HepG2 (cell line): ENCODE measurements around the gene CASKIN2. TPM values are rescaled to one million over a fixed set of nuclear protein-coding genes. Genes with fewer than 3 reads are reported as not detected.

Experiments
- BRF2 ChIP-seq: sonication (generic); formaldehyde crosslinking; IDR thresholded peaks from 2 replicates; pipeline ENCODE4 v1.8.1; 2022; ENCODE audit warnings: mild to moderate bottlenecking, missing genetic modification reagents
- DR1 ChIP-seq: sonication (generic); formaldehyde crosslinking; IDR thresholded peaks from 2 replicates; pipeline ENCODE4 v1.8.0; 2021; ENCODE audit warnings: mild to moderate bottlenecking, missing genetic modification reagents, inconsistent platforms
- JUN ChIP-seq: sonication (generic); formaldehyde crosslinking; IDR thresholded peaks from 2 replicates; pipeline ENCODE4 v1.4.0; 2020; ENCODE audit warnings: mild to moderate bottlenecking, missing genetic modification reagents
- MYNN ChIP-seq: sonication (generic); formaldehyde crosslinking; IDR thresholded peaks from 2 replicates; pipeline ENCODE4 v1.4.0; 2020; ENCODE audit warnings: mild to moderate bottlenecking, low read depth, missing genetic modification reagents
- NFE2L1 ChIP-seq: sonication (generic); formaldehyde crosslinking; IDR thresholded peaks from 2 replicates; pipeline ENCODE4 v1.4.0; 2020; ENCODE audit warnings: missing genetic modification reagents, mild to moderate bottlenecking, borderline replicate concordance
- PBX2 ChIP-seq: IDR thresholded peaks from 2 replicates; pipeline ENCODE4 v1.6.1; 2016; ENCODE audit warnings: control low read depth
- PLRG1 ChIP-seq: fragments of 450-650 bp; conservative IDR thresholded peaks from 2 replicates; pipeline ENCODE4 v1.6.1; 2016
- PRPF4 ChIP-seq: fragments of 200-400 bp; formaldehyde crosslinking; IDR thresholded peaks from 2 replicates; pipeline ENCODE4 v1.6.1; 2016; ENCODE audit warnings: low read length, low read depth; ENCODE audit not compliant: poor library complexity, severe bottlenecking
- STAT5B ChIP-seq: sonication (generic); formaldehyde crosslinking; IDR thresholded peaks from 2 replicates; pipeline ENCODE4 v1.4.0; 2020; ENCODE audit warnings: missing genetic modification reagents
- THAP11 ChIP-seq: IDR thresholded peaks from 2 replicates; pipeline ENCODE4 v1.6.1; 2016; ENCODE audit warnings: missing biosample characterization, missing genetic modification reagents
- ZMYM3 ChIP-seq: sonication (generic); formaldehyde crosslinking; IDR thresholded peaks from 2 replicates; pipeline ENCODE4 v1.5.1; 2020; ENCODE audit warnings: mild to moderate bottlenecking, missing genetic modification reagents
- ZNF224 ChIP-seq: sonication (generic); formaldehyde crosslinking; IDR thresholded peaks from 2 replicates; pipeline ENCODE4 v1.5.0; 2020; ENCODE audit warnings: mild to moderate bottlenecking, missing genetic modification reagents
- ZNF225 ChIP-seq: sonication (generic); formaldehyde crosslinking; IDR thresholded peaks from 2 replicates; pipeline ENCODE4 v1.4.0; 2020; ENCODE audit warnings: mild to moderate bottlenecking, missing genetic modification reagents
- ZNF275 ChIP-seq: sonication (generic); formaldehyde crosslinking; IDR thresholded peaks from 2 replicates; pipeline ENCODE4 v1.8.0; 2022; ENCODE audit warnings: missing genetic modification reagents, mild to moderate bottlenecking, inconsistent platforms, borderline replicate concordance
- ZNF282 ChIP-seq: fragments of 450-650 bp; IDR thresholded peaks from 2 replicates; pipeline ENCODE4 v1.6.1; 2018; ENCODE audit not compliant: partially characterized antibody
- ZSCAN29 ChIP-seq: sonication (generic); formaldehyde crosslinking; conservative IDR thresholded peaks from 2 replicates; pipeline ENCODE4 v1.4.0; 2020; ENCODE audit warnings: mild to moderate bottlenecking, missing genetic modification reagents
- polyA plus RNA-seq, 8 experiments: library from polyadenylated mRNA; depleted of rRNA in 3 of 8; stranded (reverse) in 7 of 8; unstranded in 1 of 8; fragments of >200 nt; fragmentation: Illumina TruSeq in 4 of 8; extraction: Trizol in 4 of 8; gene quantifications; 2 replicates each; pipeline versions ENCODE4 v1.2.1 to v1.2.3, GENCODE V29; 2011 to 2016; ENCODE audit warnings: low read depth in 4 of 8, missing spikeins in 1 of 8, mixed read lengths in 1 of 8; ENCODE audit not compliant: insufficient read depth in 1 of 8
- total RNA-seq, 5 experiments: library from RNA; depleted of rRNA; stranded (reverse); fragments of >200 nt; fragmentation: Illumina TruSeq; extraction: Trizol; gene quantifications; 2 replicates each; pipeline ENCODE4 v1.2.3, GENCODE V29; 2016; ENCODE audit warnings: low read depth in 1 of 5
- TF ChIP-seq, protein P1 (sequence below): IDR thresholded peaks from 2 replicates; pipeline ENCODE4 v1.6.1; 2018; ENCODE audit warnings: missing genetic modification reagents, mild to moderate bottlenecking, missing compliant biosample characterization
- TF ChIP-seq, protein P2 (sequence below): sonication (generic); formaldehyde crosslinking; IDR thresholded peaks from 2 replicates; pipeline ENCODE4 v1.8.0; 2022; ENCODE audit warnings: missing genetic modification reagents, mild to moderate bottlenecking, moderate library complexity, borderline replicate concordance
- TF ChIP-seq, protein P3 (sequence below): sonication (generic); formaldehyde crosslinking; IDR thresholded peaks from 2 replicates; pipeline ENCODE4; 2020; ENCODE audit warnings: missing genetic modification reagents, mild to moderate bottlenecking, borderline replicate concordance

The CASKIN2 gene
- total and polyA plus RNA-seq, 2 of the 13 experiments (the other 11 are each of a cell fraction or from before 2014, with no cell fraction given): 5.2 to 7.8 TPM

GRCh38 chr17:75549246-75550138, 34.2 kb upstream of the CASKIN2 start (continued):
- TF ChIP-seq ZNF275 (CRISPR knock-in tag) (no peak; the same call in 1 of the 2 replicates), BRF2 (CRISPR knock-in tag) (no peak), PRPF4 (no peak), STAT5B (CRISPR knock-in tag) (no peak), ZNF224 (0 out of 2 replicates have a peak, but pooled peaks have one; percentile 10), ZMYM3 (CRISPR knock-in tag) (peak; percentile 19; the same call in 1 of the 2 replicates), ZNF282 (no peak), ZSCAN29 (CRISPR knock-in tag) (peak; percentile 58; the same call in 1 of the 2 replicates), ZNF225 (CRISPR knock-in tag) (peak; percentile 84), NFE2L1 (no peak), JUN (CRISPR knock-in tag) (no peak), DR1 (CRISPR knock-in tag) (peak; percentile 68; the same call in 1 of the 2 replicates), PBX2 (CRISPR knock-in tag) (0 out of 2 replicates have a peak, but pooled peaks have one; percentile 33), MYNN (CRISPR knock-in tag) (no peak), THAP11 (peak; percentile 75), PLRG1 (no peak)
- TF ChIP-seq, protein P1, sequence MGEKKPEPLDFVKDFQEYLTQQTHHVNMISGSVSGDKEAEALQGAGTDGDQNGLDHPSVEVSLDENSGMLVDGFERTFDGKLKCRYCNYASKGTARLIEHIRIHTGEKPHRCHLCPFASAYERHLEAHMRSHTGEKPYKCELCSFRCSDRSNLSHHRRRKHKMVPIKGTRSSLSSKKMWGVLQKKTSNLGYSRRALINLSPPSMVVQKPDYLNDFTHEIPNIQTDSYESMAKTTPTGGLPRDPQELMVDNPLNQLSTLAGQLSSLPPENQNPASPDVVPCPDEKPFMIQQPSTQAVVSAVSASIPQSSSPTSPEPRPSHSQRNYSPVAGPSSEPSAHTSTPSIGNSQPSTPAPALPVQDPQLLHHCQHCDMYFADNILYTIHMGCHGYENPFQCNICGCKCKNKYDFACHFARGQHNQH (CRISPR knock-in tag): peak; percentile 83
- TF ChIP-seq, protein P2, sequence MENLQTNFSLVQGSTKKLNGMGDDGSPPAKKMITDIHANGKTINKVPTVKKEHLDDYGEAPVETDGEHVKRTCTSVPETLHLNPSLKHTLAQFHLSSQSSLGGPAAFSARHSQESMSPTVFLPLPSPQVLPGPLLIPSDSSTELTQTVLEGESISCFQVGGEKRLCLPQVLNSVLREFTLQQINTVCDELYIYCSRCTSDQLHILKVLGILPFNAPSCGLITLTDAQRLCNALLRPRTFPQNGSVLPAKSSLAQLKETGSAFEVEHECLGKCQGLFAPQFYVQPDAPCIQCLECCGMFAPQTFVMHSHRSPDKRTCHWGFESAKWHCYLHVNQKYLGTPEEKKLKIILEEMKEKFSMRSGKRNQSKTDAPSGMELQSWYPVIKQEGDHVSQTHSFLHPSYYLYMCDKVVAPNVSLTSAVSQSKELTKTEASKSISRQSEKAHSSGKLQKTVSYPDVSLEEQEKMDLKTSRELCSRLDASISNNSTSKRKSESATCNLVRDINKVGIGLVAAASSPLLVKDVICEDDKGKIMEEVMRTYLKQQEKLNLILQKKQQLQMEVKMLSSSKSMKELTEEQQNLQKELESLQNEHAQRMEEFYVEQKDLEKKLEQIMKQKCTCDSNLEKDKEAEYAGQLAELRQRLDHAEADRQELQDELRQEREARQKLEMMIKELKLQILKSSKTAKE: 0 out of 2 replicates have a peak, but pooled peaks have one; percentile 20
- TF ChIP-seq, protein P3, sequence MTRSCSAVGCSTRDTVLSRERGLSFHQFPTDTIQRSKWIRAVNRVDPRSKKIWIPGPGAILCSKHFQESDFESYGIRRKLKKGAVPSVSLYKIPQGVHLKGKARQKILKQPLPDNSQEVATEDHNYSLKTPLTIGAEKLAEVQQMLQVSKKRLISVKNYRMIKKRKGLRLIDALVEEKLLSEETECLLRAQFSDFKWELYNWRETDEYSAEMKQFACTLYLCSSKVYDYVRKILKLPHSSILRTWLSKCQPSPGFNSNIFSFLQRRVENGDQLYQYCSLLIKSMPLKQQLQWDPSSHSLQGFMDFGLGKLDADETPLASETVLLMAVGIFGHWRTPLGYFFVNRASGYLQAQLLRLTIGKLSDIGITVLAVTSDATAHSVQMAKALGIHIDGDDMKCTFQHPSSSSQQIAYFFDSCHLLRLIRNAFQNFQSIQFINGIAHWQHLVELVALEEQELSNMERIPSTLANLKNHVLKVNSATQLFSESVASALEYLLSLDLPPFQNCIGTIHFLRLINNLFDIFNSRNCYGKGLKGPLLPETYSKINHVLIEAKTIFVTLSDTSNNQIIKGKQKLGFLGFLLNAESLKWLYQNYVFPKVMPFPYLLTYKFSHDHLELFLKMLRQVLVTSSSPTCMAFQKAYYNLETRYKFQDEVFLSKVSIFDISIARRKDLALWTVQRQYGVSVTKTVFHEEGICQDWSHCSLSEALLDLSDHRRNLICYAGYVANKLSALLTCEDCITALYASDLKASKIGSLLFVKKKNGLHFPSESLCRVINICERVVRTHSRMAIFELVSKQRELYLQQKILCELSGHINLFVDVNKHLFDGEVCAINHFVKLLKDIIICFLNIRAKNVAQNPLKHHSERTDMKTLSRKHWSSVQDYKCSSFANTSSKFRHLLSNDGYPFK: no peak
